Mesenchymal stem cell (in vitro differentiated cells and primary cell): ENCODE data around the gene KIAA0825.

Experiments used
- DNase-seq: peaks from one replicate; pipeline ENCODE4 v3.0.0-alpha.2; 2013
- H2AFZ ChIP-seq: one replicate; pipeline ENCODE4 v1.6.1; 2013; ENCODE audit warnings: low read depth, mild to moderate bottlenecking, control low read depth, inconsistent platforms, low read length, moderate library complexity
- H2AK5ac ChIP-seq: 2 replicates; pipeline ENCODE4 v1.6.1; 2013; ENCODE audit warnings: low read length, moderate library complexity, mild to moderate bottlenecking, inconsistent platforms; ENCODE audit not compliant: severe bottlenecking
- H2BK120ac ChIP-seq: one replicate; pipeline ENCODE4 v1.6.1; 2013; ENCODE audit warnings: low read depth, mild to moderate bottlenecking, inconsistent platforms, low read length, moderate library complexity
- H2BK12ac ChIP-seq, 2 experiments: one replicate each; pipeline ENCODE4 v1.6.1; 2013; ENCODE audit warnings: inconsistent platforms in 2 of 2, low read length in 2 of 2, mild to moderate bottlenecking in 2 of 2, moderate library complexity in 2 of 2, control low read depth in 1 of 2
- H2BK15ac ChIP-seq: one replicate; pipeline ENCODE4 v1.6.1; 2013; ENCODE audit warnings: mild to moderate bottlenecking, low read depth, inconsistent platforms; ENCODE audit not compliant: poor library complexity, severe bottlenecking
- H2BK5ac ChIP-seq: 2 replicates; pipeline ENCODE4 v1.6.1; 2013; ENCODE audit warnings: low read depth, mild to moderate bottlenecking, low read length, control low read depth, inconsistent platforms; ENCODE audit not compliant: poor library complexity, severe bottlenecking
- H3K14ac ChIP-seq, 2 experiments: one replicate each; pipeline ENCODE4 v1.6.1; 2013; ENCODE audit warnings: inconsistent platforms in 2 of 2, low read length in 2 of 2, control low read depth in 1 of 2, mild to moderate bottlenecking in 1 of 2, moderate library complexity in 1 of 2
- H3K18ac ChIP-seq, 2 experiments: one replicate each; pipeline ENCODE4 v1.6.1; 2013; ENCODE audit warnings: inconsistent platforms in 2 of 2, low read length in 2 of 2, control low read depth in 1 of 2, low read depth in 1 of 2, mild to moderate bottlenecking in 1 of 2
- H3K23ac ChIP-seq, 2 experiments: one replicate each; pipeline ENCODE4 v1.6.1; 2013; ENCODE audit warnings: inconsistent platforms in 2 of 2, low read length in 2 of 2, mild to moderate bottlenecking in 2 of 2, moderate library complexity in 2 of 2, control low read depth in 1 of 2
- H3K27ac ChIP-seq: 2 replicates; pipeline ENCODE4 v1.5.1; 2013; ENCODE audit warnings: mild to moderate bottlenecking, moderate library complexity, low read length, control low read depth, inconsistent platforms; ENCODE audit not compliant: poor library complexity, severe bottlenecking
- H3K27me3 ChIP-seq, 2 experiments: 2 replicates each; pipeline versions ENCODE4 v1.6.1 to v1.7.0; 2013; ENCODE audit warnings: low read length in 2 of 2, mild to moderate bottlenecking in 2 of 2, moderate library complexity in 2 of 2, control low read depth in 1 of 2, inconsistent platforms in 1 of 2; ENCODE audit not compliant: control insufficient read depth in 1 of 2, insufficient read depth in 1 of 2
- H3K36me3 ChIP-seq, 2 experiments: 2 replicates each; pipeline versions ENCODE4 v1.6.1 to v1.7.0; 2013; ENCODE audit warnings: low read length in 2 of 2, control low read depth in 1 of 2, inconsistent platforms in 1 of 2, low read depth in 1 of 2, mild to moderate bottlenecking in 1 of 2; ENCODE audit not compliant: insufficient read depth in 2 of 2, control insufficient read depth in 1 of 2
- H3K4ac ChIP-seq, 2 experiments: one replicate each; pipeline ENCODE4 v1.6.1; 2013; ENCODE audit warnings: inconsistent platforms in 2 of 2, low read length in 2 of 2, mild to moderate bottlenecking in 2 of 2, moderate library complexity in 2 of 2, control low read depth in 1 of 2, low read depth in 1 of 2
- H3K4me1 ChIP-seq: 2 replicates; pipeline ENCODE4 v1.6.1; 2013; ENCODE audit warnings: low read depth, low read length, control low read depth; ENCODE audit not compliant: control insufficient read depth, insufficient read depth
- H3K4me2 ChIP-seq: 2 replicates; pipeline ENCODE4 v1.6.1; 2013; ENCODE audit warnings: low read length, mild to moderate bottlenecking, inconsistent platforms; ENCODE audit not compliant: poor library complexity, severe bottlenecking
- H3K4me3 ChIP-seq, 2 experiments: 2 replicates each; pipeline versions ENCODE4 v1.5.1 to v1.7.0; 2013; ENCODE audit warnings: low read length in 2 of 2, mild to moderate bottlenecking in 2 of 2, control low read depth in 1 of 2, low read depth in 1 of 2; ENCODE audit not compliant: insufficient read depth in 1 of 2
- H3K79me1 ChIP-seq: replicated peaks from 2 replicates; pipeline ENCODE4 v1.6.1; 2013; ENCODE audit warnings: mild to moderate bottlenecking, control low read depth, low read length, inconsistent platforms; ENCODE audit not compliant: poor library complexity, severe bottlenecking
- H3K9ac ChIP-seq: 2 replicates; pipeline ENCODE4 v1.7.0; 2013; ENCODE audit warnings: mild to moderate bottlenecking, low read length, moderate library complexity
- H3K9me3 ChIP-seq: 2 replicates; pipeline ENCODE4 v1.7.0; 2013; ENCODE audit warnings: mild to moderate bottlenecking, low read length; ENCODE audit not compliant: control insufficient read depth
- H4K8ac ChIP-seq: one replicate; pipeline ENCODE4 v1.6.1; 2013; ENCODE audit warnings: inconsistent platforms, mild to moderate bottlenecking, low read length, moderate library complexity
- H4K91ac ChIP-seq: one replicate; pipeline ENCODE4 v1.6.1; 2013; ENCODE audit warnings: mild to moderate bottlenecking, low read length, inconsistent platforms
- WGBS: methylation state at CpG from one replicate; pipeline ENCODE4 v1.1.7; 2013; ENCODE audit warnings: mixed read lengths; 5-methylcytosine and 5-hydroxymethylcytosine counted together

KIAA0825 gene

DNA sequence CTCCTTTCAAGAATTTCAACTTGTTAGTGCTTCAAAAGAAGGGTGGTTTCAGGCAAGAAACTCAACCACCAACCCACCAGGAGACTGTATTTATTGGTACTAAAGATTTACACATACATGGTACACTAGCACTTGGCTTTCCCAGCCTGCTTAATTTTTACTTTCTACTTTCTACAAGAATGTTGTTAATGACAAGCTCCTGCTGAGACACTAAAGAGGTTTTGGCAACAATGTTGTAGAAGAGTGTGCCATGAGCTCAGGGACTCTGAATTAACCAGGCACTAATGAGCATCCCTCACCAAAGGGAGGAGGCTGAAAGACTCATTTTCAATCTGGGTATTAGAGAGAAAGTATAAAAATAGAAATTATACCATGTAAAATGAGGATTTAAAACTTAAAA lies 195.0 kb downstream of the KIAA0825 start:
- no peak overlapping the region for H3K27ac ChIP-seq
- H3K4me3 ChIP-seq: no peak overlapping the region
- no peaks in the 10 kb centered on the region for H3K4me1 ChIP-seq
- no peak overlapping the region for H4K8ac ChIP-seq
- no peak overlapping the region for H3K18ac ChIP-seq
- no peak for DNase-seq
- no peaks in the 10 kb centered on the region for H3K79me1 ChIP-seq
- no peak overlapping the region for H3K4ac ChIP-seq
- H2BK5ac ChIP-seq: no peak overlapping the region
- no peak overlapping the region for H2AK5ac ChIP-seq
- H3K23ac ChIP-seq: no peak overlapping the region
- H3K14ac ChIP-seq: no peak overlapping the region
- H2AFZ ChIP-seq: no peak overlapping the region
- no peak overlapping the region for H4K91ac ChIP-seq
- no peak overlapping the region for H3K9ac ChIP-seq
- H3K27me3 ChIP-seq: no peaks in the 10 kb centered on the region
- no peak overlapping the region for H2BK120ac ChIP-seq
- no peak overlapping the region for H2BK15ac ChIP-seq
- no peak overlapping the region for H2BK12ac ChIP-seq
- no peaks in the 10 kb centered on the region for H3K9me3 ChIP-seq
- no peaks in the 10 kb centered on the region for H3K36me3 ChIP-seq
- H3K4me2 ChIP-seq: no peak overlapping the region

DNA sequence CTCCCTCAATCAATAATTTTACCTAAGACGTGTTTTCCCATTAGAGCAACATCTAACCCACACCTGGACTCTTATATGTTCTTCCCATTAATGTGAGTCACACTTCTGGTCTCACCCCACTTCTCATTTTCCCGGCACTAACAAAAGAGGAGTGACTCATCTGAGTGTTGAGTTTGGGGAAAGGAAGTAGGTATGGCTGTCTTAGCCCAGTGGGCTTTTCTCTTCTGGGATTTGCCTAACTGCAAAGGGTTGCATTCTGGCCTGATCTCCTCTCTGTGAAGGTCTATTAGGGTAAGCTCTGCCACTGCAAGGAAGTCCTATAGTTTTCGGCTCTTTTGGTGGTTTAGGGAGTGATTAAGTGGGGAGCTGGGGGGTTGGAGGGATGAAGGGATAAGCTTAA lies 195.6 kb downstream of the KIAA0825 start:
- DNase-seq: peak; percentile 28
- no peaks in the 10 kb centered on the region for H3K27me3 ChIP-seq
- H3K27ac ChIP-seq: no peak overlapping the region
- no peak overlapping the region for H3K4me2 ChIP-seq
- H3K14ac ChIP-seq: no peak overlapping the region
- 80% methylated on average over 2 of the region's 3 CpGs for WGBS
- H3K4me1 ChIP-seq: no peaks in the 10 kb centered on the region
- H2AFZ ChIP-seq: no peak overlapping the region
- H2BK120ac ChIP-seq: no peak overlapping the region
- no peak overlapping the region for H4K91ac ChIP-seq
- H3K4ac ChIP-seq: no peak overlapping the region
- H3K4me3 ChIP-seq: no peak overlapping the region
- no peak overlapping the region for H2BK5ac ChIP-seq
- no peaks in the 10 kb centered on the region for H3K9me3 ChIP-seq
- no peak overlapping the region for H4K8ac ChIP-seq
- no peak overlapping the region for H3K23ac ChIP-seq
- H2BK12ac ChIP-seq: no peak overlapping the region
- H3K9ac ChIP-seq: no peak overlapping the region
- H3K36me3 ChIP-seq: no peaks in the 10 kb centered on the region
- H3K79me1 ChIP-seq: no peaks in the 10 kb centered on the region
- no peak overlapping the region for H3K18ac ChIP-seq
- H2BK15ac ChIP-seq: no peak overlapping the region
- no peak overlapping the region for H2AK5ac ChIP-seq

DNA sequence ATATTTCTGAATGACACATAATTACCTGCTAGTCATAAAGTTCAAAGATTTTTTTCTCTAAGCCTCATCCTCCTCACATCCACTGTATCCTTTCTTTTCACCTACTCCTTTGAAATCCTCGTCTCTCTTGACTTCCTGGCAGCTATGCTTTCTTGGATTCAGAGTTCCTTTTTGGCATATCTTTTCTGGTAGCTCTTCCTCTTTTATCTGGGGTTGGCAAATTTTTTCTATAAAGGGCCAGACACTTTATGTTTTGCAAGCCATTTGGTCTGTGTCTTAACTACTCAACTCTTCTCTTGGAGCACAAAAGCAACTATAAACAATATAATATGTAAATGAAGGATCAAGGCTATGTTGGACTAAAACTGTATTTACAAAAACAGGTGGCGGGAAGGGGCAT lies 197.5 kb downstream of the KIAA0825 start:
- 88% methylated on average over 2 of the region's 2 CpGs for WGBS

DNA sequence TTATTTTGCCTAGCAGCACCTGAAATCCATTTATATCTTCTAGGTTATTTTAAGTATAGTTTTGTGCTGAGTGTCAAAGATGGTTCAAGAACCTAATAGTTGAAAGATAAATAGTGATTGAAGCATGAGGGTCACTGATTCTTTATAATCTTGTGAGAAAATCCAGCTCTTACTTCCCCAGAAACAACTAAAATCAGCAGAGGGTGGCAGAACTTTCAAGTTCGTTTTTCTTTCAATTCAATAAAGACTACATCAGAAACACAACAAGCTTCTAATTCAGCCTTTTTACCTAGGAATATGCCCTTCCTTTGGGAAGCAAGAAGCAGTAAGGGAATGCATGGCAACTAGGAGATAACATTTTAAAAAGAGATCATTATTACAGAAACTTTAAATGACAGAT lies 202.6 kb downstream of the KIAA0825 start:
- Histone ChIP-seq H3K27ac (no peak overlapping the region), H3K4me2 (no peak overlapping the region), H2BK120ac (no peak overlapping the region), H2AK5ac (no peak overlapping the region), H4K8ac (no peak overlapping the region), H3K27me3 (no peaks in the 10 kb centered on the region), H3K4me1 (no peaks in the 10 kb centered on the region), H2AFZ (no peak overlapping the region), H2BK15ac (no peak overlapping the region), H3K4me3 (no peak overlapping the region), H3K14ac (no peak overlapping the region), H3K36me3 (no peaks in the 10 kb centered on the region), H3K79me1 (no peaks in the 10 kb centered on the region), H3K23ac (no peak overlapping the region), H3K9ac (no peak overlapping the region), H3K4ac (no peak overlapping the region), H2BK12ac (no peak overlapping the region), H2BK5ac (no peak overlapping the region), H3K9me3 (no peaks in the 10 kb centered on the region), H4K91ac (no peak overlapping the region), H3K18ac (no peak overlapping the region)
- no peak for DNase-seq
- 86% methylated on average over 1 of the region's 1 CpG for WGBS

More for the DNA sequence above, 197.5 kb downstream of the KIAA0825 start:
- Histone ChIP-seq H2BK120ac (no peak overlapping the region), H3K79me1 (no peaks in the 10 kb centered on the region), H3K4me3 (no peak overlapping the region), H2AFZ (no peak overlapping the region), H2BK5ac (no peak overlapping the region), H3K27ac (no peak overlapping the region), H3K18ac (no peak overlapping the region), H3K27me3 (no peaks in the 10 kb centered on the region), H2AK5ac (no peak overlapping the region), H3K4ac (no peak overlapping the region), H3K9ac (no peak overlapping the region), H4K91ac (no peak overlapping the region), H3K4me2 (no peak overlapping the region), H4K8ac (no peak overlapping the region), H3K9me3 (no peaks in the 10 kb centered on the region), H2BK15ac (no peak overlapping the region), H2BK12ac (no peak overlapping the region), H3K14ac (no peak overlapping the region), H3K36me3 (no peaks in the 10 kb centered on the region), H3K4me1 (no peaks in the 10 kb centered on the region), H3K23ac (no peak overlapping the region)
- DNase-seq: no peak
